GM21528 (cell line): Measurements from ENCODE around the gene VOPP1.
A peak's percentile ranks its signal among the peaks of the same experiment; 100 is the strongest.

Experiments used
- ATAC-seq: cut with Tn5 transposase; IDR thresholded peaks from one replicate; pipeline ENCODE4 v1.9.1; 2021; ENCODE audit warnings: mild to moderate bottlenecking, moderate library complexity; ENCODE audit not compliant: unreplicated experiment, low FRiP score

VOPP1 gene

GRCh38 chr7:55534916-55535590, 37.2 kb downstream of the VOPP1 start:
- ATAC-seq, result no peak

- peak; percentile 66 for ATAC-seq
These were observed 37.9 kb downstream of the VOPP1 start for GRCh38 chr7:55534262-55534915.

GRCh38 chr7:55533729-55534080, 38.6 kb downstream of the VOPP1 start:
- no peak for ATAC-seq

- peak; percentile 67 for ATAC-seq
These were observed 39.1 kb downstream of the VOPP1 start for GRCh38 chr7:55533050-55533728.

GRCh38 chr7:55532150-55532917, 40.0 kb downstream of the VOPP1 start:
- ATAC-seq, result no peak

GRCh38 chr7:55531536-55531935, 40.8 kb downstream of the VOPP1 start:
- no peak for ATAC-seq

- no peak for ATAC-seq
These were observed 45.0 kb downstream of the VOPP1 start for GRCh38 chr7:55527307-55527706.

- peak; percentile 50 for ATAC-seq
These were observed 45.5 kb downstream of the VOPP1 start for GRCh38 chr7:55526770-55527169.

GRCh38 chr7:55526329-55526728, 46.0 kb downstream of the VOPP1 start:
- no peak for ATAC-seq

GRCh38 chr7:55524558-55525310, 47.6 kb downstream of the VOPP1 start:
- no peak for ATAC-seq

GRCh38 chr7:55523366-55523765, 48.9 kb downstream of the VOPP1 start:
- ATAC-seq, result no peak

- no peak for ATAC-seq
These were observed 50.1 kb downstream of the VOPP1 start for GRCh38 chr7:55521917-55522902.

- ATAC-seq, result no peak
These were observed 50.8 kb downstream of the VOPP1 start for GRCh38 chr7:55521512-55521911.

- no peak for ATAC-seq
These were observed 51.7 kb downstream of the VOPP1 start for GRCh38 chr7:55520426-55521140.

GRCh38 chr7:55518836-55519235, 53.5 kb downstream of the VOPP1 start:
- no peak for ATAC-seq

GRCh38 chr7:55517936-55518689, 54.2 kb downstream of the VOPP1 start:
- ATAC-seq, result no peak

- peak; percentile 65 for ATAC-seq
These were observed 55.1 kb downstream of the VOPP1 start for GRCh38 chr7:55517191-55517633.

- no peak for ATAC-seq
These were observed 55.9 kb downstream of the VOPP1 start for GRCh38 chr7:55516409-55516808.
